K562 (cell line): Measurements from ENCODE around the gene CHGA. TPM values are rescaled to one million over a fixed set of nuclear protein-coding genes. Genes with fewer than 3 reads are reported as not detected.

Experiments
- ATAC-seq: fragments of 200-7000 bp; cut with Tn5 transposase; 3 replicates; pipeline ENCODE4 v1.9.1; 2020; ENCODE audit warnings: moderate library complexity
- BruUV-seq: library from RNA; stranded (reverse); fragments of 400-500 nt; replicated peaks from 2 replicates; lab custom pipeline; 2021; lab: Mats Ljungman, UMichigan
- CTCF ChIA-PET: fragments of 300-600 bp; formaldehyde crosslinking; extraction: SDS; loops from one replicate; lab custom pipeline; 2021; ENCODE audit warnings: low intra/inter-chr PET ratio; lab: Yijun Ruan, JAX
- POLR2A ChIA-PET: fragments of 300-600, 350-650 bp; sonication (Branson Sonifier 250); formaldehyde crosslinking; extraction: SDS; loops from one replicate; lab custom pipeline; 2021; ENCODE audit warnings: antibody characterized with exemption, inconsistent platforms; lab: Yijun Ruan, JAX
- DNase-seq, 4 experiments: peaks; one replicate each; pipeline versions ENCODE4 v3.0.0 to v3.0.0-alpha.2; 2011 to 2018; ENCODE audit warnings: low spot score in 3 of 4, mixed read lengths in 3 of 4; ENCODE audit errors: extremely low read depth in 1 of 4
- FAIRE-seq: peaks from 2 replicates; lab custom pipeline; 2011; peaks lifted over from hg19 to GRCh38; lab: Jason Lieb, UNC
- H2AFZ ChIP-seq: 2 replicates; pipeline ENCODE4 v1.6.0; 2011; ENCODE audit warnings: low read depth, low read length, control low read depth, inconsistent platforms
- H3K27ac ChIP-seq: fragments of 200-600 bp; 3 replicates; pipeline ENCODE4 v1.8.0; 2011; ENCODE audit warnings: low read depth, mild to moderate bottlenecking, control low read depth, inconsistent platforms, low read length, moderate library complexity, mixed read lengths; ENCODE audit errors: extremely low read depth
- H3K27me3 ChIP-seq, 2 experiments: fragments of 300-600 bp in 1 of 2; 2 replicates in 1 of 2; 3 replicates in 1 of 2; pipeline versions ENCODE4 v1.6.0 to v1.8.0; 2011; ENCODE audit warnings: inconsistent platforms in 2 of 2, low read length in 2 of 2, mild to moderate bottlenecking in 1 of 2, mixed read lengths in 1 of 2, moderate library complexity in 1 of 2; ENCODE audit not compliant: control insufficient read depth in 2 of 2, insufficient read depth in 2 of 2
- H3K36me3 ChIP-seq: fragments of 300-600 bp; 3 replicates; pipeline ENCODE4 v1.8.0; 2011; ENCODE audit warnings: mild to moderate bottlenecking, low read length, inconsistent platforms; ENCODE audit not compliant: control insufficient read depth, insufficient read depth
- H3K4me1 ChIP-seq, 2 experiments: fragments of 200-600 bp in 1 of 2; replicated peaks in 1 of 2; 2 replicates in 1 of 2; 3 replicates in 1 of 2; pipeline versions ENCODE4 v1.5.1 to v1.8.0; 2011; ENCODE audit warnings: inconsistent platforms in 2 of 2, low read length in 2 of 2, mild to moderate bottlenecking in 1 of 2, mixed read lengths in 1 of 2, moderate library complexity in 1 of 2; ENCODE audit not compliant: control insufficient read depth in 2 of 2, insufficient read depth in 2 of 2
- H3K4me2 ChIP-seq: 2 replicates; pipeline ENCODE4 v1.6.1; 2011; ENCODE audit warnings: low read length, control low read depth, inconsistent platforms, mixed read lengths; ENCODE audit not compliant: insufficient read depth
- H3K4me3 ChIP-seq: fragments of 200-600 bp; sonication (generic), shearing (Covaris generic); 2 replicates; pipeline ENCODE4 v1.5.1; 2016; ENCODE audit warnings: control low read depth, inconsistent platforms
- H3K79me2 ChIP-seq: fragments of 200-600 bp; 3 replicates; pipeline ENCODE4 v1.8.0; 2011; ENCODE audit warnings: low read length, inconsistent platforms; ENCODE audit not compliant: control insufficient read depth, insufficient read depth
- H3K9ac ChIP-seq, 2 experiments: 2 replicates each; pipeline versions ENCODE4 v1.6.0 to v1.6.1; 2011; ENCODE audit warnings: low read depth in 2 of 2, low read length in 2 of 2, control low read depth in 1 of 2, inconsistent platforms in 1 of 2, mild to moderate bottlenecking in 1 of 2, mixed read lengths in 1 of 2; ENCODE audit not compliant: insufficient read depth in 1 of 2
- H3K9me1 ChIP-seq: one replicate; pipeline ENCODE4 v1.6.0; 2011; ENCODE audit warnings: inconsistent platforms, mild to moderate bottlenecking, low read length, moderate library complexity; ENCODE audit not compliant: control insufficient read depth, insufficient read depth
- H3K9me3 ChIP-seq: replicated peaks from 2 replicates; pipeline ENCODE4 v1.5.1; 2011; ENCODE audit warnings: low read depth, low read length, inconsistent platforms; ENCODE audit not compliant: control insufficient read depth, insufficient read depth
- H4K20me1 ChIP-seq: replicated peaks from 2 replicates; pipeline ENCODE4 v1.6.1; 2011; ENCODE audit warnings: low read length, inconsistent platforms, mixed read lengths; ENCODE audit not compliant: control insufficient read depth, insufficient read depth
- BMI1 ChIP-seq: fragments of 150-350 bp; IDR thresholded peaks from 2 replicates; pipeline ENCODE4 v1.6.1; 2014; ENCODE audit warnings: low read length
- FOSL1 ChIP-seq: fragments of 200-800 bp; sonication (Bioruptor generic); conservative IDR thresholded peaks from 2 replicates; pipeline ENCODE4 v1.6.1; 2016; ENCODE audit warnings: missing genetic modification characterization, missing compliant biosample characterization
- FOXJ3 ChIP-seq: sonication (generic); formaldehyde crosslinking; IDR thresholded peaks from 2 replicates; pipeline ENCODE4 v1.4.0; 2020; ENCODE audit warnings: mild to moderate bottlenecking, missing genetic modification reagents
- GTF2F1 ChIP-seq: IDR thresholded peaks from 2 replicates; pipeline ENCODE4 v1.6.1; 2011; ENCODE audit warnings: low read depth, low read length, improper control_type of control experiment
- NR3C1 ChIP-seq: sonication (generic); formaldehyde crosslinking; IDR thresholded peaks from 2 replicates; pipeline ENCODE4 v1.8.1; 2022; ENCODE audit warnings: missing genetic modification reagents
- SMAD1 ChIP-seq: fragments of 150-350 bp; IDR thresholded peaks from 2 replicates; pipeline ENCODE4 v1.6.1; 2014; ENCODE audit warnings: low read length, low read depth; ENCODE audit not compliant: partially characterized antibody
- SPI1 ChIP-seq: IDR thresholded peaks from 2 replicates; pipeline ENCODE4 v1.6.1; 2011; ENCODE audit warnings: low read depth, low read length, control low read depth, borderline replicate concordance
- XRCC4 ChIP-seq: IDR thresholded peaks from one replicate; pipeline ENCODE4 v1.6.1; 2011; ENCODE audit not compliant: insufficient read depth, insufficient read length; ENCODE audit errors: extremely low read depth
- ZBTB2 ChIP-seq: fragments of 450-650 bp; IDR thresholded peaks from 2 replicates; pipeline ENCODE4 v1.6.1; 2016; ENCODE audit warnings: antibody characterized with exemption
- ZNF695 ChIP-seq: fragments of 450-650 bp; formaldehyde crosslinking; IDR thresholded peaks from 2 replicates; pipeline ENCODE4 v1.4.0; 2020; ENCODE audit warnings: mild to moderate bottlenecking, moderate library complexity
- WGBS: fragments of 100-300 bp; shearing (Covaris generic); methylation state at CpG from one replicate; pipeline ENCODE4 v1.1.6; 2016; ENCODE audit warnings: low coverage, mixed read lengths; ENCODE audit not compliant: insufficient coverage; ENCODE audit errors: missing lambda C conversion rate; 5-methylcytosine and 5-hydroxymethylcytosine counted together
- in situ Hi-C: fragments of 300-500 bp; cut with MboI; formaldehyde crosslinking; loops from 4 replicates; pipeline ENCODE4 v1.15.0; 2018; ENCODE audit warnings: inconsistent platforms, mixed read lengths
- intact Hi-C: fragments of 100-400 bp; cut with micrococcal nuclease; formaldehyde crosslinking; loops from 2 replicates; pipeline ENCODE4 v1.14.2; 2022
- polyA plus RNA-seq, 8 experiments: library from polyadenylated mRNA; depleted of rRNA in 4 of 8; stranded (reverse) in 5 of 8; unstranded in 3 of 8; fragments of >200 nt; fragmentation: Nextera tagmentation in 2 of 8; fragmentation: Illumina TruSeq in 1 of 8; extraction: Ambion mirVana in 2 of 8; extraction: Trizol in 1 of 8; gene quantifications; 2 replicates each; pipeline versions ENCODE4 v1.2.1 to v1.2.3, GENCODE V29; 2011 to 2014; ENCODE audit warnings: inconsistent platforms in 1 of 8, missing spikeins in 1 of 8
- total RNA-seq, 7 experiments: library from RNA; depleted of rRNA in 6 of 7; stranded (reverse); fragments of >200 nt in 6 of 7; fragmentation: Illumina TruSeq in 2 of 7; extraction: Trizol in 2 of 7; gene quantifications; 2 replicates each; pipeline versions ENCODE4 v1.2.1 to v1.2.3, GENCODE V29; 2011 to 2021; ENCODE audit warnings: low replicate concordance in 1 of 7
- TF ChIP-seq, protein P1 (sequence below): fragments of 450-650 bp; IDR thresholded peaks from 2 replicates; pipeline ENCODE4 v1.6.1; 2018; ENCODE audit not compliant: partially characterized antibody
- TF ChIP-seq, protein P2 (sequence below), 2 experiments: fragments of 150-350 bp in 1 of 2; IDR thresholded peaks; 2 replicates each; pipeline ENCODE4 v1.6.1; 2012 to 2016; ENCODE audit warnings: low read depth in 2 of 2, low read length in 2 of 2, mild to moderate bottlenecking in 1 of 2, moderate library complexity in 1 of 2

The CHGA gene
- total and polyA plus RNA-seq, 9 of the 15 experiments (the other 6 are each of a cell fraction or from before 2014, with no cell fraction given), result not detected

DNA sequence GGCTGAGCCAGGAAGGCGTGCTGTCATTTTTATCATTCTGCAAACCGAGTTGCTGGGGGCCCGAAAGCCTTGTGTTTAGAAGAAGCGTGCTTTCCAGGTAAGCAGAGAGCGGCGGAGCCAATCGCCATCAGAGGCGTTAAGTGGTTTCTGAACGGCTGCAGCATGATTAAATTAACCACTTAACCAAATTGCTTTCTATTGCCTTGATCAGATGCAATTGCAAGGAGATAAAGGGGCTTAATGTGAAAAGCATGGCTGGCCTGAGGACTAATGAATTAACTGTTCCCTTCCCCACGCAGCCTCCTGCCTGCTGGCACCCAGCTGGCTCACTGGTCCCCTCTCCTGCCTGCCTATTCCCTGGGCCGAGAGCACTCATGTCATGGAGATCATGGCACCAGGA is 36.6 kb upstream of the CHGA start (continued):
- TF ChIP-seq, protein P1, sequence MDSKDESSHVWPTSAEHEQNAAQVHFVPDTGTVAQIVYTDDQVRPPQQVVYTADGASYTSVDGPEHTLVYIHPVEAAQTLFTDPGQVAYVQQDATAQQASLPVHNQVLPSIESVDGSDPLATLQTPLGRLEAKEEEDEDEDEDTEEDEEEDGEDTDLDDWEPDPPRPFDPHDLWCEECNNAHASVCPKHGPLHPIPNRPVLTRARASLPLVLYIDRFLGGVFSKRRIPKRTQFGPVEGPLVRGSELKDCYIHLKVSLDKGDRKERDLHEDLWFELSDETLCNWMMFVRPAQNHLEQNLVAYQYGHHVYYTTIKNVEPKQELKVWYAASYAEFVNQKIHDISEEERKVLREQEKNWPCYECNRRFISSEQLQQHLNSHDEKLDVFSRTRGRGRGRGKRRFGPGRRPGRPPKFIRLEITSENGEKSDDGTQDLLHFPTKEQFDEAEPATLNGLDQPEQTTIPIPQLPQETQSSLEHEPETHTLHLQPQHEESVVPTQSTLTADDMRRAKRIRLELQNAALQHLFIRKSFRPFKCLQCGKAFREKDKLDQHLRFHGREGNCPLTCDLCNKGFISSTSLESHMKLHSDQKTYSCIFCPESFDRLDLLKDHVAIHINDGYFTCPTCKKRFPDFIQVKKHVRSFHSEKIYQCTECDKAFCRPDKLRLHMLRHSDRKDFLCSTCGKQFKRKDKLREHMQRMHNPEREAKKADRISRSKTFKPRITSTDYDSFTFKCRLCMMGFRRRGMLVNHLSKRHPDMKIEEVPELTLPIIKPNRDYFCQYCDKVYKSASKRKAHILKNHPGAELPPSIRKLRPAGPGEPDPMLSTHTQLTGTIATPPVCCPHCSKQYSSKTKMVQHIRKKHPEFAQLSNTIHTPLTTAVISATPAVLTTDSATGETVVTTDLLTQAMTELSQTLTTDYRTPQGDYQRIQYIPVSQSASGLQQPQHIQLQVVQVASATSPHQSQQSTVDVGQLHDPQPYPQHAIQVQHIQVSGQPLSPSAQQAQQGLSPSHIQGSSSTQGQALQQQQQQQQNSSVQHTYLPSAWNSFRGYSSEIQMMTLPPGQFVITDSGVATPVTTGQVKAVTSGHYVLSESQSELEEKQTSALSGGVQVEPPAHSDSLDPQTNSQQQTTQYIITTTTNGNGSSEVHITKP, result no peak

GRCh38 chr14:92887157-92887556 is 35.8 kb upstream of the CHGA start:
- no TSS peak for BruUV-seq
- 0% methylated on average over 1 of the region's 1 CpG for WGBS
- TF ChIP-seq ZNF695 (no peak), SPI1 (no peak), XRCC4 (no peak), ZBTB2 (no peak), GTF2F1 (no peak), FOSL1 (no peak), SMAD1 (no peak), BMI1 (no peak), NR3C1 (CRISPR knock-in tag) (no peak), FOXJ3 (CRISPR knock-in tag) (no peak)
- TF ChIP-seq, protein P2, sequence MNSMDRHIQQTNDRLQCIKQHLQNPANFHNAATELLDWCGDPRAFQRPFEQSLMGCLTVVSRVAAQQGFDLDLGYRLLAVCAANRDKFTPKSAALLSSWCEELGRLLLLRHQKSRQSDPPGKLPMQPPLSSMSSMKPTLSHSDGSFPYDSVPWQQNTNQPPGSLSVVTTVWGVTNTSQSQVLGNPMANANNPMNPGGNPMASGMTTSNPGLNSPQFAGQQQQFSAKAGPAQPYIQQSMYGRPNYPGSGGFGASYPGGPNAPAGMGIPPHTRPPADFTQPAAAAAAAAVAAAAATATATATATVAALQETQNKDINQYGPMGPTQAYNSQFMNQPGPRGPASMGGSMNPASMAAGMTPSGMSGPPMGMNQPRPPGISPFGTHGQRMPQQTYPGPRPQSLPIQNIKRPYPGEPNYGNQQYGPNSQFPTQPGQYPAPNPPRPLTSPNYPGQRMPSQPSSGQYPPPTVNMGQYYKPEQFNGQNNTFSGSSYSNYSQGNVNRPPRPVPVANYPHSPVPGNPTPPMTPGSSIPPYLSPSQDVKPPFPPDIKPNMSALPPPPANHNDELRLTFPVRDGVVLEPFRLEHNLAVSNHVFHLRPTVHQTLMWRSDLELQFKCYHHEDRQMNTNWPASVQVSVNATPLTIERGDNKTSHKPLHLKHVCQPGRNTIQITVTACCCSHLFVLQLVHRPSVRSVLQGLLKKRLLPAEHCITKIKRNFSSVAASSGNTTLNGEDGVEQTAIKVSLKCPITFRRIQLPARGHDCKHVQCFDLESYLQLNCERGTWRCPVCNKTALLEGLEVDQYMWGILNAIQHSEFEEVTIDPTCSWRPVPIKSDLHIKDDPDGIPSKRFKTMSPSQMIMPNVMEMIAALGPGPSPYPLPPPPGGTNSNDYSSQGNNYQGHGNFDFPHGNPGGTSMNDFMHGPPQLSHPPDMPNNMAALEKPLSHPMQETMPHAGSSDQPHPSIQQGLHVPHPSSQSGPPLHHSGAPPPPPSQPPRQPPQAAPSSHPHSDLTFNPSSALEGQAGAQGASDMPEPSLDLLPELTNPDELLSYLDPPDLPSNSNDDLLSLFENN (IDR thresholded peaks at IDR 0.05; ENCODE audit: low read depth in 2 of 2, low read length in 2 of 2), result no peak

More at GRCh38 chr14:92887157-92887556, 35.8 kb upstream of the CHGA start:
- ChIA-PET POLR2A (no interaction called here), CTCF (no interaction called here)
- DNase-seq (no peak), ATAC-seq (no peak), FAIRE-seq (no peak)
- Histone ChIP-seq H3K27me3 (peaks cover 0 to 3% of the 10 kb centered on the region in 2 experiments; a peak in 3 of 5 replicates), H3K4me1 (no peaks in the 10 kb centered on the region), H3K79me2 (no peaks in the 10 kb centered on the region), H3K27ac (no peak overlapping the region), H3K9ac (no peak overlapping the region), H3K4me2 (no peak overlapping the region), H3K36me3 (no peaks in the 10 kb centered on the region), H2AFZ (no peak overlapping the region), H3K4me3 (no peak overlapping the region), H4K20me1 (no peaks in the 10 kb centered on the region; the same call in 1 of the 2 replicates), H3K9me1 (no peaks in the 10 kb centered on the region), H3K9me3 (no peaks in the 10 kb centered on the region)
- in situ Hi-C loops, result no loop called here
- intact Hi-C loops, result no loop called here
